Endodermal cell (in vitro differentiated cells): ENCODE results near the gene RPN2. TPM values are rescaled to one million over a fixed set of nuclear protein-coding genes. Genes with fewer than 3 reads are reported as not detected.
A peak's percentile ranks its signal among the peaks of the same experiment; 100 is the strongest.

ENCODE experiments used
- DNase-seq: peaks from one replicate; pipeline ENCODE4 v3.0.0-alpha.2; 2017
- H3K27ac ChIP-seq: 2 replicates; pipeline ENCODE4 v1.5.1; 2013; ENCODE audit warnings: mild to moderate bottlenecking, low read depth, low read length, moderate library complexity
- H3K27me3 ChIP-seq: 2 replicates; pipeline ENCODE4 v1.6.1; 2013; ENCODE audit warnings: mild to moderate bottlenecking, low read length, moderate library complexity; ENCODE audit not compliant: insufficient read depth, control insufficient read depth, poor library complexity, severe bottlenecking
- H3K36me3 ChIP-seq: 2 replicates; pipeline ENCODE4 v1.7.0; 2013; ENCODE audit warnings: mild to moderate bottlenecking, low read length, moderate library complexity; ENCODE audit not compliant: control insufficient read depth, insufficient read depth
- H3K4me1 ChIP-seq: one replicate; pipeline ENCODE4 v1.7.0; 2013; ENCODE audit warnings: low read length; ENCODE audit not compliant: control insufficient read depth, insufficient read depth
- H3K4me3 ChIP-seq: 2 replicates; pipeline ENCODE4 v1.5.1; 2013; ENCODE audit warnings: mild to moderate bottlenecking, low read length, moderate library complexity
- H3K9ac ChIP-seq: 2 replicates; pipeline ENCODE4 v1.6.1; 2013; ENCODE audit warnings: mild to moderate bottlenecking, low read length, moderate library complexity; ENCODE audit not compliant: poor library complexity, severe bottlenecking; ENCODE audit errors: extremely low read depth
- H3K9me3 ChIP-seq: 2 replicates; pipeline ENCODE4 v1.6.1; 2013; ENCODE audit warnings: mild to moderate bottlenecking, low read length, moderate library complexity; ENCODE audit not compliant: control insufficient read depth
- H3K27ac Mint-ChIP-seq: 2 replicates; pipeline ENCODE4 v1.8.0; 2020; ENCODE audit warnings: mixed read lengths
- H3K27me3 Mint-ChIP-seq: 2 replicates; pipeline ENCODE4 v1.8.0; 2021; ENCODE audit warnings: mild to moderate bottlenecking, mixed read lengths; ENCODE audit not compliant: insufficient read depth
- H3K36me3 Mint-ChIP-seq: 2 replicates; pipeline ENCODE4 v1.8.0; 2020; ENCODE audit warnings: low read depth, mixed read lengths
- H3K4me1 Mint-ChIP-seq: 2 replicates; pipeline ENCODE4 v1.8.0; 2020; ENCODE audit warnings: mixed read lengths
- H3K4me3 Mint-ChIP-seq: 2 replicates; pipeline ENCODE4 v1.8.0; 2020; ENCODE audit warnings: mild to moderate bottlenecking, moderate library complexity, mixed read lengths
- H3K9me3 Mint-ChIP-seq: 2 replicates; pipeline ENCODE4 v1.8.0; 2020; ENCODE audit warnings: mild to moderate bottlenecking, mixed read lengths
- WGBS, 2 experiments: methylation state at CpG; one replicate each; pipeline versions ENCODE4 v1.1.5 to v1.1.7; 2013; ENCODE audit warnings: missing lambda C conversion rate in 2 of 2, mixed read lengths in 1 of 2; ENCODE audit not compliant: insufficient coverage in 1 of 2, insufficient read length in 1 of 2; 5-methylcytosine and 5-hydroxymethylcytosine counted together
- total RNA-seq, 2 donors: library from RNA; stranded (reverse); fragmentation: NEBNext Ultra II Directional in 1 of 2; extraction: Animal tissue kit (Norgen Biotek cat#: 25700) in 1 of 2; gene quantifications; 2 replicates in 1 of 2; 3 replicates in 1 of 2; pipeline ENCODE4 v1.2.1, GENCODE V29; 2021
- TF ChIP-seq, protein P1 (sequence below): fragments of 200-600 bp; sonication (generic); conservative IDR thresholded peaks from 2 replicates; pipeline ENCODE4 v1.5.0; 2021; ENCODE audit warnings: antibody characterized with exemption, mild to moderate bottlenecking

Gene RPN2
- total RNA-seq, 2 donors from 2014 or later = 230 to 242 TPM

DNA sequence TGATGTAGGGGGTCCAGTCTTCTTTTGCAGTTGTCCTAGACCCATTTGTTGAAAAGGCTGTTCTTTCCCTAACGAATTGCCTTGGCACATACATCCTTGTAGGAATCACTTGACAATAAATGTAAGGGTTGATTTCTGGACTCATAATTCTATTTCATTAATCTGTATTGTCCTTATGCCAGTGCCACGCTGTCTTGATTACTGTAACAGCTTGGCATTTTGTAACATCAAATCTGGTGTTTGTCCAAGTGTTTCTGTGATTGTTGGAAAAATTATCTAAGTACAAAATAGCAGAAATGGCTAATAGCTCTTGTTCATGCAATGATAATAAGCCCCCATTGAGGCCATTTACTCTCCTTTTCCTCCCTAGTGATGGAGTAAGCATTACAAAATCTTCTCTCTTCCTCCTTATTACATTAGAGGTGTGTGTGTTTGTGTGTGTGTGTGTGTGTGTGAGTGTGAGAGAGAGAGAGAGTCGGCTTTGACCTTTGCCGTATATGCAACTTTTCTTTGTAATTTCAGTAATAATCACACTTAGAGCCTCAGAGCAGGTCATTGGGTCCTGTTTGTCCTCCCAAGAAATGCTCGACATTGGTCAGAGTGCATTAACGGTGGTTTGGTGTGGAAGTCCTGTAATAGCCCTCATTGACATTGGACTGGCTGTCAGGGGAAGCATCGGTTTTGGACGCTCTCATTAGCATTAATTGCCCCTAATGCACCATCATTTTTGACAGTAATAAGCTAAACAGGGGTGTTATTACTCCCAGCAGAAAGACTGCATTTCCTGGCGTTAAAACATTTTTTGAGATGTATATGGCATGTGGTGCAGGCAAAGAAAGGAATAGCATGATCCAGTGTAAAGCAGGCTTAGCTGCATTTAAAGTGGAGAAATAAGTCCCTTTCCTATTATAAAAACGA lies 40.9 kb downstream of the RPN2 start:
- no peak overlapping the region for H3K9ac ChIP-seq
- H3K4me3 ChIP-seq = no peak overlapping the region
- WGBS, 2 experiments = 93 to 94% methylated on average over 8 to 9 of the region's 10 CpGs
- H3K4me1 ChIP-seq = peaks cover 8% of the 10 kb centered on the region
- Mint-ChIP-seq H3K27ac (peak overlapping the region; percentile 7), H3K4me3 (no peak overlapping the region), H3K36me3 (peaks cover 62% of the 10 kb centered on the region), H3K9me3 (no peaks in the 10 kb centered on the region), H3K4me1 (no peaks in the 10 kb centered on the region), H3K27me3 (no peaks in the 10 kb centered on the region)
- TF ChIP-seq, protein P1, sequence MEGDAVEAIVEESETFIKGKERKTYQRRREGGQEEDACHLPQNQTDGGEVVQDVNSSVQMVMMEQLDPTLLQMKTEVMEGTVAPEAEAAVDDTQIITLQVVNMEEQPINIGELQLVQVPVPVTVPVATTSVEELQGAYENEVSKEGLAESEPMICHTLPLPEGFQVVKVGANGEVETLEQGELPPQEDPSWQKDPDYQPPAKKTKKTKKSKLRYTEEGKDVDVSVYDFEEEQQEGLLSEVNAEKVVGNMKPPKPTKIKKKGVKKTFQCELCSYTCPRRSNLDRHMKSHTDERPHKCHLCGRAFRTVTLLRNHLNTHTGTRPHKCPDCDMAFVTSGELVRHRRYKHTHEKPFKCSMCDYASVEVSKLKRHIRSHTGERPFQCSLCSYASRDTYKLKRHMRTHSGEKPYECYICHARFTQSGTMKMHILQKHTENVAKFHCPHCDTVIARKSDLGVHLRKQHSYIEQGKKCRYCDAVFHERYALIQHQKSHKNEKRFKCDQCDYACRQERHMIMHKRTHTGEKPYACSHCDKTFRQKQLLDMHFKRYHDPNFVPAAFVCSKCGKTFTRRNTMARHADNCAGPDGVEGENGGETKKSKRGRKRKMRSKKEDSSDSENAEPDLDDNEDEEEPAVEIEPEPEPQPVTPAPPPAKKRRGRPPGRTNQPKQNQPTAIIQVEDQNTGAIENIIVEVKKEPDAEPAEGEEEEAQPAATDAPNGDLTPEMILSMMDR = no peak
- H3K36me3 ChIP-seq = peaks cover 88% of the 10 kb centered on the region
- no peaks in the 10 kb centered on the region for H3K27me3 ChIP-seq
- DNase-seq = no peak
- peak overlapping the region; percentile 59 for H3K27ac ChIP-seq
- no peaks in the 10 kb centered on the region for H3K9me3 ChIP-seq

- Mint-ChIP-seq H3K9me3 (no peaks in the 10 kb centered on the region), H3K27me3 (no peaks in the 10 kb centered on the region), H3K4me3 (no peak overlapping the region), H3K27ac (no peak overlapping the region), H3K36me3 (peaks cover 63% of the 10 kb centered on the region), H3K4me1 (no peaks in the 10 kb centered on the region)
- Histone ChIP-seq H3K27me3 (no peaks in the 10 kb centered on the region), H3K27ac (peak overlapping the region; percentile 59), H3K36me3 (peaks cover 88% of the 10 kb centered on the region), H3K4me3 (no peak overlapping the region), H3K9me3 (no peaks in the 10 kb centered on the region), H3K4me1 (peaks cover 8% of the 10 kb centered on the region), H3K9ac (no peak overlapping the region)
- TF ChIP-seq, protein P1 = no peak
- DNase-seq = no peak
- 83 to 92% methylated on average over 3 of the region's 3 CpGs for WGBS, 2 experiments
Measured at GRCh38 chr20:37220731-37221130, 41.6 kb downstream of the RPN2 start.

DNA sequence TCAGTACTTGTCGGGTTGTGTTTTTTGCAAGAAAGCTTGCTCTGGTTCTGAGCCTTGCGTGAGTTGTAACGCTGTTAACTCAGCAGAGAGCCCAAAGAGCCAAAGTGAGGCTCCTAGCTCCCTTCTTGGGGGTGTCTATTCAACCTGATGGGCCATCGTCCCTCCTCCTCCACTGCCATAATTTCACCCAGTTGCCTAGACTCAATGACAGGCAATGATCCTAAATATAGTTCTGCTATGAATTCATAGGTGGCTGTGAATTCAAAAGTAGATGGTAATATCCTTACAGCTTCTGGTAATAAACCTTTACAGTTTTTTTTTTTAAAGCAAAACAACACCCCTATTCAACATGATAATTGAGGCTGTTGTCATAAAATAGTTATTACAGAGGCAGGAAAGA lies 43.0 kb downstream of the RPN2 start:
- no peaks in the 10 kb centered on the region for H3K27me3 ChIP-seq
- TF ChIP-seq, protein P1 = no peak
- Mint-ChIP-seq H3K36me3 (peaks cover 61% of the 10 kb centered on the region), H3K4me3 (no peak overlapping the region), H3K4me1 (no peaks in the 10 kb centered on the region), H3K9me3 (no peaks in the 10 kb centered on the region), H3K27ac (no peak overlapping the region), H3K27me3 (no peaks in the 10 kb centered on the region)
- H3K9ac ChIP-seq = no peak overlapping the region
- peaks cover 8% of the 10 kb centered on the region for H3K4me1 ChIP-seq
- H3K27ac ChIP-seq = no peak overlapping the region
- H3K36me3 ChIP-seq = peaks cover 91% of the 10 kb centered on the region
- no peaks in the 10 kb centered on the region for H3K9me3 ChIP-seq
- DNase-seq = no peak
- WGBS, 2 experiments = 88 to 96% methylated on average over 3 to 4 of the region's 4 CpGs
- H3K4me3 ChIP-seq = no peak overlapping the region
